Keratinocyte (primary cell): ENCODE results near the gene PIGN. TPM values are rescaled to one million over a fixed set of nuclear protein-coding genes. Genes with fewer than 3 reads are reported as not detected.

Experiments
- DNase-seq: peaks from one replicate; pipeline ENCODE4 v3.0.0-alpha.2; 2011; ENCODE audit warnings: low read depth, missing footprints, low spot score
- FAIRE-seq: peaks from 2 replicates; lab custom pipeline; 2011; peaks lifted over from hg19 to GRCh38; lab: Jason Lieb, UNC
- H2AFZ ChIP-seq: 2 replicates; pipeline ENCODE4 v1.6.0; 2012; ENCODE audit warnings: low read length, control low read depth, inconsistent platforms; ENCODE audit not compliant: control insufficient read depth
- H3K27ac ChIP-seq: 2 replicates; pipeline ENCODE4 v1.5.1; 2011; ENCODE audit warnings: low read length; ENCODE audit not compliant: control insufficient read depth, insufficient read depth
- H3K27me3 ChIP-seq: 3 replicates; pipeline ENCODE4 v1.6.0; 2011; ENCODE audit warnings: low read length; ENCODE audit not compliant: control insufficient read depth, insufficient read depth; ENCODE audit errors: extremely low read depth
- H3K36me3 ChIP-seq, 2 experiments: 2 replicates in 1 of 2; 3 replicates in 1 of 2; pipeline ENCODE4 v1.5.1; 2011; ENCODE audit warnings: low read length in 2 of 2, mild to moderate bottlenecking in 1 of 2; ENCODE audit not compliant: control insufficient read depth in 2 of 2, insufficient read depth in 2 of 2; ENCODE audit errors: extremely low read depth in 1 of 2
- H3K4me1 ChIP-seq: 3 replicates; pipeline ENCODE4 v1.5.1; 2011; ENCODE audit warnings: low read length; ENCODE audit not compliant: control insufficient read depth, insufficient read depth; ENCODE audit errors: extremely low read depth
- H3K4me2 ChIP-seq: 3 replicates; pipeline ENCODE4 v1.6.0; 2011; ENCODE audit warnings: low read depth, low read length; ENCODE audit not compliant: control insufficient read depth, insufficient read depth; ENCODE audit errors: extremely low read depth
- H3K4me3 ChIP-seq, 3 experiments: fragments of 200-600 bp in 1 of 3; sonication (generic) in 1 of 3; 2 replicates in 2 of 3; 3 replicates in 1 of 3; pipeline ENCODE4 v1.5.1; 2011 to 2016; ENCODE audit warnings: low read length in 3 of 3, mild to moderate bottlenecking in 3 of 3, control low read depth in 2 of 3, inconsistent platforms in 1 of 3, low read depth in 1 of 3, mixed read lengths in 1 of 3, mixed run types in 1 of 3, moderate library complexity in 1 of 3; ENCODE audit not compliant: control insufficient read depth in 2 of 3, insufficient read depth in 2 of 3; ENCODE audit errors: extremely low read depth in 1 of 3
- H3K79me2 ChIP-seq: 2 replicates; pipeline ENCODE4 v1.6.0; 2012; ENCODE audit warnings: low read length; ENCODE audit not compliant: control insufficient read depth, insufficient read depth
- H3K9ac ChIP-seq: 3 replicates; pipeline ENCODE4 v1.6.0; 2011; ENCODE audit warnings: low read length; ENCODE audit not compliant: control insufficient read depth, insufficient read depth; ENCODE audit errors: extremely low read depth
- H3K9me1 ChIP-seq: 3 replicates; pipeline ENCODE4 v1.6.0; 2011; ENCODE audit warnings: low read length; ENCODE audit not compliant: control insufficient read depth, insufficient read depth; ENCODE audit errors: extremely low read depth
- H3K9me3 ChIP-seq: 2 replicates; pipeline ENCODE4 v1.5.1; 2012; ENCODE audit warnings: low read depth, low read length; ENCODE audit not compliant: control insufficient read depth
- H4K20me1 ChIP-seq: 3 replicates; pipeline ENCODE4 v1.6.0; 2011; ENCODE audit warnings: low read length; ENCODE audit not compliant: control insufficient read depth, insufficient read depth; ENCODE audit errors: extremely low read depth
- CTCF ChIP-seq, 3 experiments: IDR thresholded peaks in 1 of 3; conservative IDR thresholded peaks in 1 of 3; optimal IDR thresholded peaks in 1 of 3; 2 replicates in 2 of 3; 3 replicates in 1 of 3; pipeline versions ENCODE3 to v1.5.1; 2011; ENCODE audit warnings: low read length in 3 of 3, mild to moderate bottlenecking in 3 of 3, moderate library complexity in 2 of 3, control low read depth in 1 of 3, inconsistent platforms in 1 of 3; ENCODE audit not compliant: insufficient read depth in 2 of 3; ENCODE audit errors: extremely low read depth in 1 of 3
- EZH2 ChIP-seq: IDR thresholded peaks from one replicate; pipeline ENCODE4 v1.6.1; 2012; ENCODE audit warnings: inconsistent platforms, mild to moderate bottlenecking, low read length, moderate library complexity
- dilution Hi-C: fragments of 300-500 bp; cut with MboI; formaldehyde crosslinking; loops from one replicate; pipeline ENCODE4 v1.7.0; 2020; ENCODE audit warnings: low sequenced_read_pairs; ENCODE audit not compliant: extremely low pct_ligation_motif_present
- polyA plus RNA-seq, 5 experiments: library from polyadenylated mRNA; depleted of rRNA in 3 of 5; stranded (reverse) in 3 of 5; stranded (forward) in 1 of 5; unstranded in 1 of 5; fragments of >200 nt; gene quantifications; 1 replicate in 1 of 5; 2 replicates in 3 of 5; 3 replicates in 1 of 5; pipeline versions ENCODE4 v1.2.1 to v1.2.3, GENCODE V29; 2011 to 2012; ENCODE audit warnings: missing spikeins in 2 of 5, low read depth in 1 of 5, low replicate concordance in 1 of 5

Gene PIGN
- polyA plus RNA-seq, 1 donor (not counting 4 experiments of a cell fraction or from before 2014, with no cell fraction given), result 41.2 TPM

- TF ChIP-seq EZH2, result no peak
- TF ChIP-seq CTCF (optimal IDR thresholded peaks at IDR 0.05 in 1 of 3, IDR thresholded peaks at IDR 0.05 in 1 of 3, conservative IDR thresholded peaks at IDR 0.05 in 1 of 3; ENCODE audit: extremely low read depth in 1 of 3, insufficient read depth in 2 of 3, low read length in 3 of 3), result no peak
- H3K27me3 ChIP-seq, result no peaks in the 10 kb centered on the region
- H3K4me3 ChIP-seq, result no peak overlapping the region
- H3K4me2 ChIP-seq, result no peak overlapping the region
- no peaks in the 10 kb centered on the region for H3K79me2 ChIP-seq
- H3K9me1 ChIP-seq, result no peaks in the 10 kb centered on the region
- no peaks in the 10 kb centered on the region for H4K20me1 ChIP-seq
- H3K27ac ChIP-seq, result no peak overlapping the region
- H3K36me3 ChIP-seq, result peaks cover under 1 to 6% of the 10 kb centered on the region in 2 experiments
- dilution Hi-C loops, result no loop called here
- no peaks in the 10 kb centered on the region for H3K9me3 ChIP-seq
- no peak for FAIRE-seq
- H3K4me1 ChIP-seq, result no peaks in the 10 kb centered on the region
- no peak for DNase-seq
- no peak overlapping the region for H2AFZ ChIP-seq
- H3K9ac ChIP-seq, result no peak overlapping the region
Observed at GRCh38 chr18:62226047-62226446, 39.2 kb upstream of the PIGN start.

GRCh38 chr18:62224229-62224628 is 37.4 kb upstream of the PIGN start:
- Histone ChIP-seq H4K20me1 (no peaks in the 10 kb centered on the region), H3K4me3 (no peak overlapping the region), H3K27me3 (no peaks in the 10 kb centered on the region), H3K9me3 (no peaks in the 10 kb centered on the region), H3K4me2 (no peak overlapping the region), H3K9me1 (no peaks in the 10 kb centered on the region), H2AFZ (no peak overlapping the region), H3K4me1 (no peaks in the 10 kb centered on the region), H3K27ac (no peak overlapping the region), H3K79me2 (peaks cover 2% of the 10 kb centered on the region), H3K36me3 (peaks cover 3 to 4% of the 10 kb centered on the region in 2 experiments), H3K9ac (no peak overlapping the region)
- FAIRE-seq (no peak), DNase-seq (no peak)
- dilution Hi-C loops, result no loop called here
- TF ChIP-seq EZH2 (no peak), CTCF (optimal IDR thresholded peaks at IDR 0.05 in 1 of 3, IDR thresholded peaks at IDR 0.05 in 1 of 3, conservative IDR thresholded peaks at IDR 0.05 in 1 of 3; ENCODE audit: extremely low read depth in 1 of 3, insufficient read depth in 2 of 3, low read length in 3 of 3) (no peak)
